ENCODE results near the gene NACC1. TPM values are rescaled to one million over a fixed set of nuclear protein-coding genes. Genes with fewer than 3 reads are reported as not detected.

NACC1 gene
- total and polyA plus RNA-seq, 2 of the 13 experiments (the other 11 are each of a cell fraction or from before 2014, with no cell fraction given): 31.8 to 42.3 TPM

- TF ChIP-seq ATF2 (CRISPR knock-in tag; IDR thresholded peaks at IDR 0.05): no peak
- no peak for TF ChIP-seq HMGA1 (CRISPR knock-in tag; conservative IDR thresholded peaks at IDR 0.05)
- TF ChIP-seq ZNF7 (CRISPR knock-in tag; IDR thresholded peaks at IDR 0.05): no peak
- TF ChIP-seq ARNT2 (CRISPR knock-in tag; IDR thresholded peaks at IDR 0.05; ENCODE audit: low read depth): no peak
- no peak for TF ChIP-seq HNRNPL (IDR thresholded peaks at IDR 0.05; ENCODE audit: low read depth, low read length)
- no peak for TF ChIP-seq ZNF674 (CRISPR knock-in tag; IDR thresholded peaks at IDR 0.05; ENCODE audit: low read depth)
- TF ChIP-seq ZC3H4 (CRISPR knock-in tag; IDR thresholded peaks at IDR 0.05; ENCODE audit: borderline replicate concordance): no peak
- TF ChIP-seq CHD2 (IDR thresholded peaks at IDR 0.05; ENCODE audit: low read depth, low read length): no peak
- 0 out of 2 replicates have a peak, but pooled peaks have one; percentile 35 for TF ChIP-seq ZNF317 (CRISPR knock-in tag; IDR thresholded peaks at IDR 0.05)
- TF ChIP-seq KDM6A (CRISPR knock-in tag; IDR thresholded peaks at IDR 0.05; ENCODE audit: low read depth): no peak
- no peak for TF ChIP-seq ZNF251 (CRISPR knock-in tag; IDR thresholded peaks at IDR 0.05)
- TF ChIP-seq TARDBP (CRISPR knock-in tag; IDR thresholded peaks at IDR 0.05): peak; percentile 85
- no peak for TF ChIP-seq ZUFSP (CRISPR knock-in tag; IDR thresholded peaks at IDR 0.05; ENCODE audit: borderline replicate concordance)
- no peak for TF ChIP-seq AKAP8 (CRISPR knock-in tag; IDR thresholded peaks at IDR 0.05)
- no peak for TF ChIP-seq ZNF749 (CRISPR knock-in tag; IDR thresholded peaks at IDR 0.05; ENCODE audit: borderline replicate concordance)
- no peak for TF ChIP-seq ZNF646 (CRISPR knock-in tag; IDR thresholded peaks at IDR 0.05)
- TF ChIP-seq RELA (CRISPR knock-in tag; IDR thresholded peaks at IDR 0.05): no peak
- no peak for TF ChIP-seq ZNF235 (CRISPR knock-in tag; IDR thresholded peaks at IDR 0.05; ENCODE audit: borderline replicate concordance)
Measured at GRCh38 chr19:13116282-13117175, 1.5 kb upstream of the NACC1 start, which contains the start of gene TRMT1 (continued).

All from HepG2 (cell line).